ENCODE data around the gene PTCD2. TPM values are rescaled to one million over a fixed set of nuclear protein-coding genes. Genes with fewer than 3 reads are reported as not detected.
"Not testable (repeated sequence)": the region's sequence is repeated elsewhere in the genome, so short reads cannot be mapped to it uniquely, and the experiment has no call there.

PTCD2 gene
- total RNA-seq, 2 experiments from 2014 or later = 7.8 to 8.1 TPM

DNA sequence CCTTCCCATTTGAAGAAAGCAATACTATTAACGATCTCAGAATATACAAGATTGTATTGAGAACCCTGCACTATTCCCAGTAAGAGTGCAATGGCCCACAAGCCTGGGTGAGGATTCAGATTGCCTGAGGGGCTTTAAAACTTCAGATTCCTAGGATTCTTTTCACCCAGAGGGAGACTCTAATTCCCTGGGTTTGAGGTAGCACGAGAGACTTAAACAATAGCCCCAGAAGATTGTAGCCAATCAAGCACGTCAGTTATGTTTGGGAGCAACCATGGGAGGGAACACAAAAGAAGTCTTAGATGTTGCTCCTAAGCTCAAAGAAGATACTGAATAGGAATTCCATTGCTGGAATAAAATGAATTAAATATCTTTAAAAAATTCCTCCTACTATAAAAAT lies 18.0 kb upstream of the PTCD2 start:
- no peaks in the 10 kb centered on the region for H3K27me3 Mint-ChIP-seq
- CTCF ChIA-PET = interaction anchor here (0.8 kb wide), 1 partner anchor 19 kb away, joined by 3 read pairs; no protein-coding TSS in a partner anchor
- H3K36me3 Mint-ChIP-seq (ENCODE audit: low read depth) = peaks cover 23% of the 10 kb centered on the region
- H3K4me1 Mint-ChIP-seq = peaks cover 30% of the 10 kb centered on the region
- H3K9me3 Mint-ChIP-seq = no peaks in the 10 kb centered on the region
- H3K4me3 Mint-ChIP-seq = no peak overlapping the region
- no peak overlapping the region for H3K27ac Mint-ChIP-seq
- POLR2A ChIA-PET = no interaction called here
- no peak for DNase-seq

DNA sequence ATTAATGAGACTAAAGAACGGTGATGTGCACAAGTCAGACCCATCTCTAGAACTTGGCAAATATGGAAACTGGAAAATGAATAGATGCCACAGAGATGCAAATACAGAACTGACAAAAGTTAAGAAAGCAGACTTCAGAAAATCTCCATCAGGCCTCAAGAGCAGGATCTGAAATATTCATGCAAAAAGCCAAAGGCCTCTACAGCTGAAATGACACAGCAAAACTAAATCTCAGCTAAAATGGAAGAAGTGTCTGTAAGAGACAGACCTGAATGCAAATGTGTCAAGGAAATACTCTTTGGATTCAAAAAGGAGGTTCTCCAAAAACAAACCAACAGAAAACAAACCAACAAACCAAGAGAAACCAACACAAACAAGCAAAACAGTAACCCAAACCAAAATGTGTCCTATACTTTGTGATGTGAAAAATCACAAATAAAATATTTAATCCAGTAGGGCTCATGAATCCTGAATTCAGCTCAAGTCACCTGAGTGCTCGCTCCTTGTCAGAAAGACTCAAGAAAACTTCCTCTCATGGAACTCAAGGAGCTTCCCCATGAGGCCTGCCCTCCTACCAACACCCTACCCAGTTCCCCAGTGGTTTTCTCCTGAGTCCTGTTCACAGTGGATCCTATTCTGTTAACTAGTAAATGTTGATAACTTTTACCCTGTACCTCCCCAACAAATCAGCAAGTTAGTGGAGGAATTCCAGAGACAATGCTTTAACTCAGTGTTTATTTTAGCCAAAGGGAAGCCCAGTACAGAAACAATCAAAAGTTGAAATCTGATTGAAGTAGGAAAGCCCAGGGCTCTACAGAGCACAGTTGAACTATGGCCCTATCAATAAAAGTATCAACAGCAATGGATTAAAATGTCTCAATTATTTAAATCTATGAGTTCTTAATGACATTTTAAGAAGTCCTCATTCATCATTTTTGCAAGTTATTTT lies 14.7 kb upstream of the PTCD2 start:
- POLR2A ChIA-PET = no interaction called here
- Mint-ChIP-seq H3K27me3 (no peaks in the 10 kb centered on the region), H3K4me3 (no peak overlapping the region), H3K36me3 (ENCODE audit: low read depth) (peaks cover 14% of the 10 kb centered on the region), H3K27ac (no peak overlapping the region), H3K4me1 (peaks cover 30% of the 10 kb centered on the region), H3K9me3 (no peaks in the 10 kb centered on the region)
- no peak for DNase-seq
- CTCF ChIA-PET = interaction anchor here (1.3 kb wide), 1 partner anchor 9 kb away, joined by 5 read pairs; no protein-coding TSS in a partner anchor

DNA sequence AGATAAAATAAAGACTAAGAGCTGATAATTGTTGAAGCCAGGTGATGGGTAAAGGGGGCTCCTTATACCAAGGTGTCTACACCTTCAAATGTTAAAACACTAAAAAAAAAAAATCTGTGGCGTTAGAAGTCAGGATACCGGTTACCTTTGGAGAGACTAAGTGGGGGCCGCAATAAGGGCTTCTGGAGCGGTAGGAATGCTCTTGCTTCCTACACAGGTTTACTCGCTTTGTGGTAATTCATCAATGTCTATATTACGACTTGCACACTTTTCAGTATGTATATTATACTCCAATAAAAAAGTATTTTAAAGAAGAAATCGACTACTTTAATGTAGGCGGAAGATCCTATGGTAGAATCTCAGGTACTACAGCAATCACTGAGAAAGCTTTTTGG lies 12.6 kb upstream of the PTCD2 start:
- no peaks in the 10 kb centered on the region for H3K27me3 Mint-ChIP-seq
- peaks cover 18% of the 10 kb centered on the region for H3K36me3 Mint-ChIP-seq (ENCODE audit: low read depth)
- POLR2A ChIA-PET = interaction anchor here (1.2 kb wide), 1 partner anchor 12 kb away, joined by 5 read pairs; the partner anchor contains the start of genes MRPS27 and PTCD2
- peak overlapping the region; percentile 96 for H3K27ac Mint-ChIP-seq
- CTCF ChIA-PET = interaction anchor here (0.9 to 2.9 kb wide), 9 partner anchors 9 to 812 kb away, joined by 3 to 25 read pairs (median 5); partner anchors contain the start of genes MRPS27 and PTCD2
- no peaks in the 10 kb centered on the region for H3K9me3 Mint-ChIP-seq
- peaks cover 27% of the 10 kb centered on the region for H3K4me1 Mint-ChIP-seq
- DNase-seq = no peak
- H3K4me3 Mint-ChIP-seq = peak overlapping the region; percentile 85

DNA sequence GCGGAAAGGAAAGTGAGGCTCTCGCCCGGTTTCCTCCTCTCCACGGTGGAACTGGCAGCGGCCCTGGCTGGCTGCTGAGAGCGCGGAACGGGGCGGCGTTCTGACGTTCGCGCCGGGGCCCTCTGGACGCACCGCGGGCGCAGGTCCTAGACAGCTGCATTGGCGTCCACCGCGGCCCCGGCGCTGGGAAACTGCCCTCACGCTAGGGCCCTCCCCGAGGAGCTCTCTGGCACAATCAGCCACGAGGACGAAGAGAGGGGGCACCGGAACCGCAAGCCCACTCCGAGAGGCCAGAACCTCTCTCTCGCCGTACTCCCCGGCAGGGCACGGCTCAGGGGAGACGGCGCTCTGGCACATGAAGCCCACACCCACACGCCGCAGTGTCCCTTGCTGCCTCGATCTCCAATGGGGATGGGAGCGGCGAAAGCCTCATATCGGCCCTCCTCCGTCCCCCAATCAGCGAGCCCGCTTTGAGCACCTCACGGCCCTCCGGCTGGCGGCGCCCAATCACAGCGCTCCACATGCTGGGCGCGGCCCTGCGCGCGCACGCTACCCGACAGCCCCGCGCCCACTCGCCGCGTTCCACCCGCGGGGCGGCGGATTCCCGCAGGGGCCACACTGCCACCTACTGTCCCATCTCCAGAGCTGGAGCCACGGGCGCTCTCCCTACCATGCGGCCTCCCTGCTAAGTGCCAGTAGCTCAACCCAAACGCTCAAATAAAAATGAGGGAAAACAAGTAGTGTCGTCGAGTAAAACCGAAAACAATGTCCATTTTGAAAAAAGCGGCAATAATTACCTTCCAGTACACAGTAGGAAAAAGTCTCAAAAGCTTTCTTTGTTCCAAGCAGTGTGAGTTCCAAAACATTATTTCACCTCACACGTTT lies 12.0 kb upstream of the PTCD2 start:
- CTCF ChIA-PET = interaction anchor here (0.9 to 2.9 kb wide), 12 partner anchors 9 to 812 kb away, joined by 3 to 25 read pairs (median 4); partner anchors contain the start of genes MRPS27 and PTCD2
- no peaks in the 10 kb centered on the region for H3K27me3 Mint-ChIP-seq
- peak overlapping the region; percentile 85 for H3K4me3 Mint-ChIP-seq
- DNase-seq = peak; percentile 96
- H3K36me3 Mint-ChIP-seq (ENCODE audit: low read depth) = peaks cover 21% of the 10 kb centered on the region
- peaks cover 27% of the 10 kb centered on the region for H3K4me1 Mint-ChIP-seq
- peak overlapping the region; percentile 96 for H3K27ac Mint-ChIP-seq
- H3K9me3 Mint-ChIP-seq = no peaks in the 10 kb centered on the region
- POLR2A ChIA-PET = interaction anchor here (1.2 kb wide), 1 partner anchor 12 kb away, joined by 5 read pairs; the partner anchor contains the start of genes MRPS27 and PTCD2

DNA sequence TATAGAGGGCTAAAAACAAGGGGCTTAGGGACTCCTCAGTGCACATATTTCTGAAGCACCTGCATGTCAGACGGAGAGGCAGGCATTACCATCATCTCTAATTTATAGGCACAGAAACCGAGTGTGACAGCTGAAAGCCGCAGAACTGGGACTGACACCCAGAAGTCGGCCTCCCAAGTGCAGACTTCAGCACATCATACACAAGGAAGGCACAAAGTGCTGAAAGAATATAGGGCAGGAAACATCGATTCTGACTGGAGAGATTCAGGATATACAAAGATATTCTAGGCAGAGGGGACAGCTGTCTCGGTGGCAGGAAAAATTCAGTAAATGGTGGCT lies 11.4 kb upstream of the PTCD2 start:
- Mint-ChIP-seq H3K4me3 (peak overlapping the region; percentile 85), H3K27ac (peak overlapping the region; percentile 96), H3K36me3 (ENCODE audit: low read depth) (peaks cover 24% of the 10 kb centered on the region), H3K4me1 (peaks cover 27% of the 10 kb centered on the region), H3K27me3 (no peaks in the 10 kb centered on the region), H3K9me3 (no peaks in the 10 kb centered on the region)
- ChIA-PET POLR2A (no interaction called here), CTCF (interaction anchor here (1.1 to 2.9 kb wide), 11 partner anchors 8 to 813 kb away, joined by 3 to 25 read pairs (median 5); partner anchors contain the start of genes MRPS27 and PTCD2)
- no peak for DNase-seq

DNA sequence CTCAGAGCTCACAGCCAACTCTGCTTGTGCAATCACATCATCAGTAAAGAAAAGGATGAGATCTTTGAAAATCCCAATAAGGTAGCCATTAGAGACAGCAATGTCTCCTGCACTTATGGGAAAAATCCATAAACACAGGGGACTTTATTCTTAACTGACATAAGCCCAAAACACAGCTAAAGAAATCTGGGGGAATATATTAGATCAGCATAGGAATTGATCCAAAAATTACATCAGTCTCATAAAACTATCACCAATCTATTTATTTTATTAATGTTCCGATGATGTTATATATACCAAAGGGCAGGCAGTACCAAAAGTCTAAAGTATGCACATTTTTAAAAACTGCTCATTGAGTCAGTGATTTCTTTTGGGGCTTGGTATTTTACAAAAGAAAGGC lies 7.0 kb upstream of the PTCD2 start:
- H3K27me3 Mint-ChIP-seq = no peaks in the 10 kb centered on the region
- ChIA-PET POLR2A (no interaction called here), CTCF (no interaction called here)
- no peaks in the 10 kb centered on the region for H3K9me3 Mint-ChIP-seq
- DNase-seq = no peak
- H3K36me3 Mint-ChIP-seq (ENCODE audit: low read depth) = peaks cover 30% of the 10 kb centered on the region
- no peak overlapping the region for H3K4me3 Mint-ChIP-seq
- H3K27ac Mint-ChIP-seq = no peak overlapping the region
- H3K4me1 Mint-ChIP-seq = peaks cover 31% of the 10 kb centered on the region

DNA sequence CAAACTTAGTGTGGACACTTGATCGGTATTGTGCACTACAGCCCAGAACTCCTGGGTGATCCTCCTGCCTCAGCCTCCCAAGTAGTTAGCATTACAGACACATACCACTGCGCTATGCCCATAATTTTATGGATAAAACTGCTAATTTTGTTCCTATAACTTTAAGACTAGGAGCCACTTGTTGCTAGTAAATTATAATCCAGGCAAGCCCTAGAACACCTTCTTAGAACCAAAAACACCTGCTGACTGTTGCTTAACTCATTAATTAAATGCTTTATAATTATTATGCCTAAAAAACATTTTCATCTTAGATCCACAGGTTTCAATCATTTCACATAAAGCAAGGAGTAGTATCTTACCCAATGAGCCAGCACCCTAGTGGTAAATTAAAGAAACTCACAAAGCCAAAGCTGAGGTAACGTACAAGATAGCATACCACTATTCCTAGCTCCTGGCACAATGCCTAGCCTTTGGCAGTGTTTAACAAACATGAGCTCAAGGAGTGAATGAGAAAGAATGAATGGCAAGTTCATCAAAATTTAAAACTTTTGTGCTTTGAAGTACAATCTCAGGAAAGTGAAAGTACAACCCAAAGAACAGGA lies 5.5 kb upstream of the PTCD2 start:
- H3K4me1 Mint-ChIP-seq = peaks cover 34% of the 10 kb centered on the region
- H3K27me3 Mint-ChIP-seq = no peaks in the 10 kb centered on the region
- CTCF ChIA-PET = interaction anchor here (1.0 to 1.3 kb wide), 5 partner anchors 9 to 728 kb away, joined by 3 to 5 read pairs (median 3); partner anchors contain the start of gene MCCC2
- H3K4me3 Mint-ChIP-seq = no peak overlapping the region
- no peak overlapping the region for H3K27ac Mint-ChIP-seq
- H3K9me3 Mint-ChIP-seq = no peaks in the 10 kb centered on the region
- peaks cover 28% of the 10 kb centered on the region for H3K36me3 Mint-ChIP-seq (ENCODE audit: low read depth)
- POLR2A ChIA-PET = interaction anchor here (0.6 kb wide), 1 partner anchor 186 kb away, joined by 6 read pairs; no protein-coding TSS in a partner anchor
- DNase-seq = no peak

DNA sequence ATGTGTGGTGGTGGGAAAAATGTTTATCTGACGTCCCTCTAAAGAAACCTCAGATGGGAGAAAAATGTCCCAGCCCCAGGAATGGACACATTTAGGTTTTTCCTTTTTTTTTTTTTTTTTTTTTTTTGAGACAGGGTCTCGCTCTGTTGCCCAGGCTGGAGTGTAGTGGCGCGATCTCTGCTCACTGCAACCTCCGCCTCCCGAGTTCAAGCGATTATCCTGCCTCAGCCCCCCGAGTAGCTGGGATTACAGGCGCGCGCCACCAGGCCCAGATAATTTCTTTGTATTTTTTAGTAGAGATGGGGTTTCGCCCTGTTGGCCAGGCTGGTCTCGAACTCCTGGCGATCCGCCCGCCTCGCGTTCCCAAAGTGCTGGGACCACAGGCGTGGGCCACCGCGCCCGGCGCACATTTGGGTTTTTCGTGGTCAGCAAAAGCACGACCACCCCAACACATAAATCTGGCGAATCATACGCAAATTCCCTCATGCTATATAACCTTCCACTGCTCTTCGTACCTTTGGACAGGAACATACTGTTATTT lies 668 bp upstream of the PTCD2 start:
- peaks cover 27% of the 10 kb centered on the region for H3K36me3 Mint-ChIP-seq (ENCODE audit: low read depth)
- DNase-seq = peak; percentile 14
- POLR2A ChIA-PET = interaction anchor here (0.6 to 0.8 kb wide), 2 partner anchors 11 to 530 kb away, joined by 4 to 5 read pairs; no protein-coding TSS in a partner anchor
- H3K27ac Mint-ChIP-seq = peak overlapping the region; percentile 97
- peak overlapping the region; percentile 95 for H3K4me3 Mint-ChIP-seq
- not testable (repeated sequence) for H3K9me3 Mint-ChIP-seq, H3K27me3 Mint-ChIP-seq
- CTCF ChIA-PET = interaction anchor here (1.1 to 4.3 kb wide), 3 partner anchors 11 to 499 kb away, joined by 3 to 25 read pairs (median 3); no protein-coding TSS in a partner anchor
- peaks cover 62% of the 10 kb centered on the region for H3K4me1 Mint-ChIP-seq

DNA sequence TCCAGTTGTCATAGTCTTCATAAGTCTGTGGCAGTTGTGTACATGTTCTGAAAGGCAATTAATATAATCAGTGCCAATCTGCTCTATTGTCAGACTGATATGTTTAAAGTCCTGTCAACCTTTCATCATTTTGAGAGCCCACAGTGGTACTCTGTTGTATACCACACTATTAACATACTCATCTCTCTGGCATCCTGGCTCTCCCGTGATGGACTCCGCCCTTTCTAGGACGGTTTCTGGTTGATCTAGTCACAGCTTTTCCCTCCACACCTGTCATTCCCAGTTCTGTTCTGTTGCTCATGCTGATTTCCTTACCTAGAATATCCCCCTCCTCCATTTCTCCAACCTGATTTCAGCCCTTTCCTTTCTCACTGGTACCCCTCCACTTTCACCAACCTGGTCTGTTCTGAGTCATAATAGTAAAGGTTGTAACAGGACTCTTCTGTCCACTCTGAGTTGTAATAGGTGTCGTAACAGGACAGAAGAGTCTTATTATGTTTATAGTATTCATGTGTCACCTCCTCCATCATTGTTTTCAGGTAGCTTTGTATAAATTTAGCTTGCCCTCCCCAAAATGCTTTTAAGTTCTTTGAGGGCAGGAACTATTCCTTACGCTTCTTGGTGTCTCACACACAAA lies 4.1 kb downstream of the PTCD2 start:
- H3K4me3 Mint-ChIP-seq = no peak overlapping the region
- H3K4me1 Mint-ChIP-seq = peaks cover 28% of the 10 kb centered on the region
- ChIA-PET CTCF (interaction anchor here (1.9 kb wide), 1 partner anchor 16 kb away, joined by 5 read pairs; no protein-coding TSS in a partner anchor), POLR2A (no interaction called here)
- no peaks in the 10 kb centered on the region for H3K27me3 Mint-ChIP-seq
- peaks cover 38% of the 10 kb centered on the region for H3K36me3 Mint-ChIP-seq (ENCODE audit: low read depth)
- H3K27ac Mint-ChIP-seq = no peak overlapping the region
- DNase-seq = no peak
- H3K9me3 Mint-ChIP-seq = no peaks in the 10 kb centered on the region

DNA sequence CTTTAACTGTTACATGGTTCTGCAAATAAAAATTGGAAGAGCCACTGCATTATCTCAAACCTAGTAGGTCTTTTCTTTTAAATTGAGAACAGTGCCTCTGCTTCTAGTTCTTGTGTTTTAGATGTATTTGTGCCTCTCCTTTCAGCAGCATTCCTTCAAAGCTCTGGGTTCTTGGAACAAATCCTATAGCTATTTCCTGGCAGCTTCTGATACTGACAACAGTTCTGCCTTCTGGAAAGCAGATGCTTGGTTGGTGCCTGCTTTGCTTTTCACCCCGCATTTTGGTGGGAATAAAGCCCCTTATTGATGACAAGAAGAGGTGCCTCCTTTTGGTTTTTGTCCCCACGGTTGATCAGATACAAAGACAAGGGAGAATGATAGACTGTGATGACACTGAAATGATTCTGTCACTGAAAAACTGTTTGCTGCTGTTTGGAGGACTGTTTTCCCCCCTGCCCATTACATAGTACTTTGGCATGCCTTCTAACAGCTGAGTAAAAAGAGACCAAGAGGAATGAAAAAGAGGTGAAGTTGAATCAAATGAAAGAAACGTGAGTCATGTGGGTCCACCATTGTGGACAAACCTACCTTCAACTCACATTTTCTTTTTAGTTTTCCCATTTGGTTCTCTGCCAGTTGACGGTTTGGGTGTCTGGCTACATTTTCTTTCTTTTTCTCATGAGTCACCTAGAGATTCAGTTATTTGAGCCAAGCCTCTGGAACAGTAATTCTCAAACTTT lies 5.6 kb downstream of the PTCD2 start:
- DNase-seq = no peak
- Mint-ChIP-seq H3K9me3 (no peaks in the 10 kb centered on the region), H3K4me1 (peaks cover 23% of the 10 kb centered on the region), H3K27me3 (no peaks in the 10 kb centered on the region), H3K36me3 (ENCODE audit: low read depth) (peaks cover 45% of the 10 kb centered on the region), H3K27ac (no peak overlapping the region), H3K4me3 (no peak overlapping the region)
- CTCF ChIA-PET = interaction anchor here (0.6 to 1.9 kb wide), 2 partner anchors 17 to 590 kb away, joined by 3 to 5 read pairs; no protein-coding TSS in a partner anchor
- POLR2A ChIA-PET = no interaction called here

DNA sequence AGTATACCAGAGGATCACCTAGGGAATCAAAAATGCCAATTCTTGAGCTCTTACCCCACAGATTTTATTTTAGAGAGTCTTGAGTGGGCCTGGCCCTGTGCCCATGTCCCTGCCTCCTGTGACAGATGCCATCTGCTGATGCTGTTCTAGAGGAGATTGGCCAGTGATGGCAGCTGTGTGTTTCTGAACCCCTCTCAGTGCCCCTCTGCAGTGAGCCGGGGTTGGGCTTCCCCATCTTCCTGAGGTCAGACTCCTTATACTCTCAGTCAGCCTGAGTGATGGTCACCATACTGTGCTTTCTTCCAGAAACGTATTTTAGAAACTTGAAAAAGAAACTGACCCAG lies 6.1 kb downstream of the PTCD2 start:
- CTCF ChIA-PET = interaction anchor here (0.6 to 1.9 kb wide), 2 partner anchors 18 to 589 kb away, joined by 3 to 5 read pairs; no protein-coding TSS in a partner anchor
- H3K27ac Mint-ChIP-seq = no peak overlapping the region

More for the DNA sequence above, 6.1 kb downstream of the PTCD2 start:
- Mint-ChIP-seq H3K27me3 (no peaks in the 10 kb centered on the region), H3K4me3 (no peak overlapping the region), H3K4me1 (peaks cover 18% of the 10 kb centered on the region), H3K36me3 (ENCODE audit: low read depth) (peaks cover 51% of the 10 kb centered on the region), H3K9me3 (no peaks in the 10 kb centered on the region)
- DNase-seq = no peak
- POLR2A ChIA-PET = no interaction called here
